ENCODE data around the gene SLC35F2. TPM values are rescaled to one million over a fixed set of nuclear protein-coding genes. Genes with fewer than 3 reads are reported as not detected.
A peak's percentile ranks its signal among the peaks of the same experiment; 100 is the strongest.
"Not testable (repeated sequence)": the region's sequence is repeated elsewhere in the genome, so short reads cannot be mapped to it uniquely, and the experiment has no call there.

The SLC35F2 gene
- total RNA-seq, 2 donors from 2014 or later, result 7.3 to 9.1 TPM

- DNase-seq, result no peak
- peaks cover 39% of the 10 kb centered on the region for H3K4me1 Mint-ChIP-seq
- H3K9me3 ChIP-seq (ENCODE audit: control insufficient read depth, low read length, poor library complexity, severe bottlenecking), result no peaks in the 10 kb centered on the region
- H3K4me3 Mint-ChIP-seq, result peak overlapping the region; percentile 75
- no peak for ATAC-seq
- H3K36me3 Mint-ChIP-seq (ENCODE audit: low read depth), result peaks cover 2% of the 10 kb centered on the region
- H3K27ac Mint-ChIP-seq, result peak overlapping the region; percentile 72
- no peaks in the 10 kb centered on the region for H3K27me3 Mint-ChIP-seq
Observed at GRCh38 chr11:107856180-107856980, 2.2 kb downstream of the SLC35F2 start.

GRCh38 chr11:107853070-107853469 lies 5.5 kb downstream of the SLC35F2 start:
- Mint-ChIP-seq H3K4me1 (peaks cover 34% of the 10 kb centered on the region), H3K27me3 (no peaks in the 10 kb centered on the region), H3K27ac (no peak overlapping the region), H3K4me3 (no peak overlapping the region), H3K36me3 (ENCODE audit: low read depth) (peaks cover 2% of the 10 kb centered on the region)
- DNase-seq (no peak), ATAC-seq (no peak)
- no peaks in the 10 kb centered on the region for H3K9me3 ChIP-seq (ENCODE audit: control insufficient read depth, low read length, poor library complexity, severe bottlenecking)

- no peak overlapping the region for H3K4me3 Mint-ChIP-seq
- no peak for ATAC-seq
- no peak for DNase-seq
- peaks cover 2% of the 10 kb centered on the region for H3K36me3 Mint-ChIP-seq (ENCODE audit: low read depth)
- H3K9me3 ChIP-seq (ENCODE audit: control insufficient read depth, low read length, poor library complexity, severe bottlenecking), result no peaks in the 10 kb centered on the region
- no peaks in the 10 kb centered on the region for H3K27me3 Mint-ChIP-seq
- H3K27ac Mint-ChIP-seq, result no peak overlapping the region
- peaks cover 31% of the 10 kb centered on the region for H3K4me1 Mint-ChIP-seq
Observed at GRCh38 chr11:107851704-107852310, 6.8 kb downstream of the SLC35F2 start.

GRCh38 chr11:107849790-107850189 lies 8.8 kb downstream of the SLC35F2 start:
- no peaks in the 10 kb centered on the region for H3K27me3 Mint-ChIP-seq
- peaks cover 2% of the 10 kb centered on the region for H3K36me3 Mint-ChIP-seq (ENCODE audit: low read depth)
- no peak overlapping the region for H3K27ac Mint-ChIP-seq
- H3K4me3 Mint-ChIP-seq, result no peak overlapping the region
- H3K4me1 Mint-ChIP-seq, result peaks cover 23% of the 10 kb centered on the region
- ATAC-seq (no peak), DNase-seq (no peak)
- H3K9me3 ChIP-seq (ENCODE audit: control insufficient read depth, low read length, poor library complexity, severe bottlenecking), result no peaks in the 10 kb centered on the region

GRCh38 chr11:107848345-107848744 lies 10.2 kb downstream of the SLC35F2 start:
- Mint-ChIP-seq H3K4me1 (peaks cover 21% of the 10 kb centered on the region), H3K27ac (peak overlapping the region; percentile 71), H3K4me3 (no peak overlapping the region), H3K36me3 (ENCODE audit: low read depth) (peaks cover 2% of the 10 kb centered on the region), H3K27me3 (no peaks in the 10 kb centered on the region)
- no peak for DNase-seq
- no peak for ATAC-seq
- no peaks in the 10 kb centered on the region for H3K9me3 ChIP-seq (ENCODE audit: control insufficient read depth, low read length, poor library complexity, severe bottlenecking)

GRCh38 chr11:107847184-107847583 lies 11.4 kb downstream of the SLC35F2 start:
- Mint-ChIP-seq H3K4me3 (no peak overlapping the region), H3K36me3 (ENCODE audit: low read depth) (no peaks in the 10 kb centered on the region), H3K4me1 (peaks cover 24% of the 10 kb centered on the region), H3K27me3 (no peaks in the 10 kb centered on the region), H3K27ac (peak overlapping the region; percentile 71)
- no peak for DNase-seq
- no peaks in the 10 kb centered on the region for H3K9me3 ChIP-seq (ENCODE audit: control insufficient read depth, low read length, poor library complexity, severe bottlenecking)
- no peak for ATAC-seq

- no peak overlapping the region for H3K4me3 Mint-ChIP-seq
- no peaks in the 10 kb centered on the region for H3K36me3 Mint-ChIP-seq (ENCODE audit: low read depth)
- ATAC-seq (no peak), DNase-seq (no peak)
- H3K9me3 ChIP-seq (ENCODE audit: control insufficient read depth, low read length, poor library complexity, severe bottlenecking), result no peaks in the 10 kb centered on the region
- H3K4me1 Mint-ChIP-seq, result peaks cover 31% of the 10 kb centered on the region
- H3K27ac Mint-ChIP-seq, result peak overlapping the region; percentile 14
- no peaks in the 10 kb centered on the region for H3K27me3 Mint-ChIP-seq
Observed at GRCh38 chr11:107844041-107844440, 14.5 kb downstream of the SLC35F2 start.

GRCh38 chr11:107842412-107843100 lies 16.0 kb downstream of the SLC35F2 start:
- Mint-ChIP-seq H3K27ac (no peak overlapping the region), H3K4me3 (no peak overlapping the region), H3K36me3 (ENCODE audit: low read depth) (no peaks in the 10 kb centered on the region), H3K4me1 (peaks cover 25% of the 10 kb centered on the region), H3K27me3 (no peaks in the 10 kb centered on the region)
- H3K9me3 ChIP-seq (ENCODE audit: control insufficient read depth, low read length, poor library complexity, severe bottlenecking), result no peaks in the 10 kb centered on the region
- no peak for DNase-seq
- ATAC-seq, result no peak

GRCh38 chr11:107840129-107840484 lies 18.5 kb downstream of the SLC35F2 start:
- Mint-ChIP-seq H3K27me3 (no peaks in the 10 kb centered on the region), H3K4me3 (peak overlapping the region; percentile 81), H3K27ac (peak overlapping the region; percentile 95), H3K36me3 (ENCODE audit: low read depth) (no peaks in the 10 kb centered on the region), H3K4me1 (peaks cover 23% of the 10 kb centered on the region)
- H3K9me3 ChIP-seq (ENCODE audit: control insufficient read depth, low read length, poor library complexity, severe bottlenecking), result no peaks in the 10 kb centered on the region
- ATAC-seq (no peak), DNase-seq (no peak)

- no peak overlapping the region for H3K4me3 Mint-ChIP-seq
- DNase-seq (no peak), ATAC-seq (no peak)
- H3K9me3 ChIP-seq (ENCODE audit: control insufficient read depth, low read length, poor library complexity, severe bottlenecking), result no peaks in the 10 kb centered on the region
- no peaks in the 10 kb centered on the region for H3K27me3 Mint-ChIP-seq
- peaks cover 19% of the 10 kb centered on the region for H3K4me1 Mint-ChIP-seq
- H3K36me3 Mint-ChIP-seq (ENCODE audit: low read depth), result no peaks in the 10 kb centered on the region
- H3K27ac Mint-ChIP-seq, result no peak overlapping the region
Observed at GRCh38 chr11:107836851-107837250, 21.7 kb downstream of the SLC35F2 start.

- no peak overlapping the region for H3K4me3 Mint-ChIP-seq
- no peaks in the 10 kb centered on the region for H3K36me3 Mint-ChIP-seq (ENCODE audit: low read depth)
- H3K9me3 ChIP-seq (ENCODE audit: control insufficient read depth, low read length, poor library complexity, severe bottlenecking), result no peaks in the 10 kb centered on the region
- peaks cover 6% of the 10 kb centered on the region for H3K4me1 Mint-ChIP-seq
- H3K27me3 Mint-ChIP-seq, result no peaks in the 10 kb centered on the region
- DNase-seq (no peak), ATAC-seq (no peak)
- H3K27ac Mint-ChIP-seq, result no peak overlapping the region
Observed at GRCh38 chr11:107834995-107835394, 23.6 kb downstream of the SLC35F2 start.

GRCh38 chr11:107833926-107834325 lies 24.7 kb downstream of the SLC35F2 start:
- H3K4me3 Mint-ChIP-seq, ATAC-seq: not testable (repeated sequence)

GRCh38 chr11:107830915-107831540 lies 27.6 kb downstream of the SLC35F2 start:
- H3K27me3 Mint-ChIP-seq, result no peaks in the 10 kb centered on the region
- ATAC-seq, result no peak
- H3K27ac Mint-ChIP-seq, result no peak overlapping the region
- DNase-seq, result no peak
- no peaks in the 10 kb centered on the region for H3K9me3 ChIP-seq (ENCODE audit: control insufficient read depth, low read length, poor library complexity, severe bottlenecking)
- no peak overlapping the region for H3K4me3 Mint-ChIP-seq
- H3K36me3 Mint-ChIP-seq (ENCODE audit: low read depth), result no peaks in the 10 kb centered on the region
- peaks cover 3% of the 10 kb centered on the region for H3K4me1 Mint-ChIP-seq

More at GRCh38 chr11:107833926-107834325, 24.7 kb downstream of the SLC35F2 start:
- H3K27ac Mint-ChIP-seq; H3K27me3 Mint-ChIP-seq; H3K9me3 ChIP-seq (ENCODE audit: control insufficient read depth, low read length, poor library complexity, severe bottlenecking); H3K36me3 Mint-ChIP-seq (ENCODE audit: low read depth); DNase-seq; H3K4me1 Mint-ChIP-seq: not testable (repeated sequence)

Measured in T-helper 17 cell (primary cell).